Measurements from ENCODE around the gene CCDC88A. TPM values are rescaled to one million over a fixed set of nuclear protein-coding genes. Genes with fewer than 3 reads are reported as not detected.
"Not testable (repeated sequence)": the region's sequence is repeated elsewhere in the genome, so short reads cannot be mapped to it uniquely, and the experiment has no call there.

CCDC88A gene, protein sequence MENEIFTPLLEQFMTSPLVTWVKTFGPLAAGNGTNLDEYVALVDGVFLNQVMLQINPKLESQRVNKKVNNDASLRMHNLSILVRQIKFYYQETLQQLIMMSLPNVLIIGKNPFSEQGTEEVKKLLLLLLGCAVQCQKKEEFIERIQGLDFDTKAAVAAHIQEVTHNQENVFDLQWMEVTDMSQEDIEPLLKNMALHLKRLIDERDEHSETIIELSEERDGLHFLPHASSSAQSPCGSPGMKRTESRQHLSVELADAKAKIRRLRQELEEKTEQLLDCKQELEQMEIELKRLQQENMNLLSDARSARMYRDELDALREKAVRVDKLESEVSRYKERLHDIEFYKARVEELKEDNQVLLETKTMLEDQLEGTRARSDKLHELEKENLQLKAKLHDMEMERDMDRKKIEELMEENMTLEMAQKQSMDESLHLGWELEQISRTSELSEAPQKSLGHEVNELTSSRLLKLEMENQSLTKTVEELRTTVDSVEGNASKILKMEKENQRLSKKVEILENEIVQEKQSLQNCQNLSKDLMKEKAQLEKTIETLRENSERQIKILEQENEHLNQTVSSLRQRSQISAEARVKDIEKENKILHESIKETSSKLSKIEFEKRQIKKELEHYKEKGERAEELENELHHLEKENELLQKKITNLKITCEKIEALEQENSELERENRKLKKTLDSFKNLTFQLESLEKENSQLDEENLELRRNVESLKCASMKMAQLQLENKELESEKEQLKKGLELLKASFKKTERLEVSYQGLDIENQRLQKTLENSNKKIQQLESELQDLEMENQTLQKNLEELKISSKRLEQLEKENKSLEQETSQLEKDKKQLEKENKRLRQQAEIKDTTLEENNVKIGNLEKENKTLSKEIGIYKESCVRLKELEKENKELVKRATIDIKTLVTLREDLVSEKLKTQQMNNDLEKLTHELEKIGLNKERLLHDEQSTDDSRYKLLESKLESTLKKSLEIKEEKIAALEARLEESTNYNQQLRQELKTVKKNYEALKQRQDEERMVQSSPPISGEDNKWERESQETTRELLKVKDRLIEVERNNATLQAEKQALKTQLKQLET (N-terminal part only)
- total RNA-seq = 48.5 TPM

- Histone ChIP-seq H3K27me3 (ENCODE audit: control insufficient read depth in 3 of 3, insufficient read depth in 3 of 3, low read length in 3 of 3) (no peaks in the 10 kb centered on the region), H3K9ac (ENCODE audit: low read depth in 1 of 3, low read length in 3 of 3) (peak within 1 kb of the TSS; percentile 90 to 95 (median 92)), H3K36me3 (ENCODE audit: control insufficient read depth in 3 of 3, insufficient read depth in 3 of 3, low read length in 3 of 3) (no peaks in the 10 kb centered on the region), H3K9me3 (ENCODE audit: control insufficient read depth in 3 of 3, low read length in 3 of 3) (no peaks in the 10 kb centered on the region), H3K4me3 (ENCODE audit: low read length in 3 of 3) (peak within 1 kb of the TSS; percentile 89 to 97 (median 97)), H3K27ac (ENCODE audit: low read depth, low read length) (peak within 1 kb of the TSS; percentile 87), H3K4me1 (ENCODE audit: control insufficient read depth in 3 of 3, insufficient read depth in 3 of 3, low read length in 3 of 3) (peaks cover 0 to 4% (median 2%) of the 10 kb centered on the region in 3 donors)
These were observed at the start of gene CCDC88A for GRCh38 chr2:55419679-55420438. Gene CCDC88A, minus strand, starts transcription at chr2:55419856. Its CDS starts 777 bp downstream, at chr2:55419079.

DNA sequence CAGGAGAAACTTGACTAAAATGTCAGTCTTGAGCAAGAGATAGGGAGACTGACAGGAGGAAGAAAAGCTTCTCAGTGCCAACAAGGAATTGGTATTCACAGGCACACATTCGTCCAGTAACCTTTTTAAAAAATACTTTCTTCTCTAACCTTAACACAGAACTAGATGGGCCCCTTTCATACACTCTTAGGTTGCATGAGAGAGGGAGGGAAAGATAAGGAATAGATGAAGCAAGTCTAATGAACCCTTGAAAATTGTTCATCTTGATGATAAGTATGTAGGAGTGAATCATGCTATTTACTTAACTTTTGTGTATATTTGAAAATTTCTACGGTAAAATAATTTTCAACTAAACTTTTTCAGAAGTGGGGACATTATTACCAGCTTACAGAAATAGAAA lies 42.0 kb upstream of the CCDC88A start:
- Histone ChIP-seq H3K36me3 (ENCODE audit: control insufficient read depth in 3 of 3, insufficient read depth in 3 of 3, low read length in 3 of 3) (no peaks in the 10 kb centered on the region), H3K9ac (ENCODE audit: low read depth in 1 of 3, low read length in 3 of 3) (no peak overlapping the region), H3K4me3 (ENCODE audit: low read length in 3 of 3) (no peak overlapping the region), H3K4me1 (ENCODE audit: control insufficient read depth in 3 of 3, insufficient read depth in 3 of 3, low read length in 3 of 3) (no peaks in the 10 kb centered on the region), H3K27me3 (ENCODE audit: control insufficient read depth in 3 of 3, insufficient read depth in 3 of 3, low read length in 3 of 3) (no peaks in the 10 kb centered on the region), H3K27ac (ENCODE audit: low read depth, low read length) (no peak overlapping the region), H3K9me3 (ENCODE audit: control insufficient read depth in 3 of 3, low read length in 3 of 3) (no peaks in the 10 kb centered on the region)

DNA sequence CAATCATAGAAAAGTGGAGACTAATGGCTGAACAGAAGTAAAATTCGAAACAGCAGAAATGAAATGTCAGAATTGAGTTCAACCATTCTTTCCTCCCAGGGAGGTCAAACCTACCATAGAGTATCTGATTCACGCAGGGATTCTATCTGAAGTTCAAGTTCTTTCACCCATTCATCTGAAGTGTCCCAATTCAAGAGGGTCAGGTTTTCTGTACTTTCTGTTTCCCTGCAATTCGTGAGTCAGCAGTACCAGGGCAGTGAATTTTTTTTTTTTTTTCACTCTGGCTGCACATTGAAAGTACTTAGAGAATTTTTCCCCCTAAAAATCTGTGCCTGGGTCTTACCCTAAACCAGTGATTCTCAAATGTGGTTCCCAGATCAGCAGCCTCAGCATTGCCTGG lies 40.9 kb upstream of the CCDC88A start:
- H3K4me1 ChIP-seq (ENCODE audit: control insufficient read depth in 3 of 3, insufficient read depth in 3 of 3, low read length in 3 of 3) = no peaks in the 10 kb centered on the region
- H3K27ac ChIP-seq (ENCODE audit: low read depth, low read length) = no peak overlapping the region
- H3K9ac ChIP-seq (ENCODE audit: low read depth in 1 of 3, low read length in 3 of 3) = no peak overlapping the region
- no peaks in the 10 kb centered on the region for H3K27me3 ChIP-seq (ENCODE audit: control insufficient read depth in 3 of 3, insufficient read depth in 3 of 3, low read length in 3 of 3)
- H3K9me3 ChIP-seq (ENCODE audit: control insufficient read depth in 3 of 3, low read length in 3 of 3) = no peaks in the 10 kb centered on the region
- no peaks in the 10 kb centered on the region for H3K36me3 ChIP-seq (ENCODE audit: control insufficient read depth in 3 of 3, insufficient read depth in 3 of 3, low read length in 3 of 3)
- no peak overlapping the region for H3K4me3 ChIP-seq (ENCODE audit: low read length in 3 of 3)

GRCh38 chr2:55459714-55460274 lies 40.1 kb upstream of the CCDC88A start:
- Histone ChIP-seq H3K9ac (ENCODE audit: low read depth in 1 of 3, low read length in 3 of 3) (no peak overlapping the region), H3K27me3 (ENCODE audit: control insufficient read depth in 3 of 3, insufficient read depth in 3 of 3, low read length in 3 of 3) (no peaks in the 10 kb centered on the region), H3K36me3 (ENCODE audit: control insufficient read depth in 3 of 3, insufficient read depth in 3 of 3, low read length in 3 of 3) (no peaks in the 10 kb centered on the region), H3K9me3 (ENCODE audit: control insufficient read depth in 3 of 3, low read length in 3 of 3) (no peaks in the 10 kb centered on the region), H3K4me1 (ENCODE audit: control insufficient read depth in 3 of 3, insufficient read depth in 3 of 3, low read length in 3 of 3) (no peaks in the 10 kb centered on the region), H3K4me3 (ENCODE audit: low read length in 3 of 3) (no peak overlapping the region), H3K27ac (ENCODE audit: low read depth, low read length) (no peak overlapping the region)

DNA sequence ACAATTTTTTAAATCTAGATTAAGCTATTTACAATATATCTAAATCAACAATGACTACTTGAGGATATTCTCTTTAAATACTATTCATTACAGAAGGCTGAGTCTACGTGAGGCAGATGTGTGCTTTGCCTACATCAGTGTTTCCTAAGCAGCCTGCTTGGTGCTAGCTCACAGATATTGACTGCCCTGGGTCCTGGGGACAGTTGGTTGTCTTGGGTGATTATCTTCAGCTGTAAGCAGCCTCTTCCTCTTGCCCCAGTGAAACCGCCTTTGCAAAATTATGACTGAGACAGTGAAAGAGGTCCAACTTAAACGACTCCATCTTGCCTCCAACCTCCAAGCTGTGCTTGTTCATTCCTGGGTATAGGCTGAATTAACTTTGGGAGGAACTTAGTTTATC lies 39.6 kb upstream of the CCDC88A start:
- no peaks in the 10 kb centered on the region for H3K9me3 ChIP-seq (ENCODE audit: control insufficient read depth in 3 of 3, low read length in 3 of 3)
- H3K27ac ChIP-seq (ENCODE audit: low read depth, low read length) = no peak overlapping the region
- no peaks in the 10 kb centered on the region for H3K4me1 ChIP-seq (ENCODE audit: control insufficient read depth in 3 of 3, insufficient read depth in 3 of 3, low read length in 3 of 3)
- no peak overlapping the region for H3K9ac ChIP-seq (ENCODE audit: low read depth in 1 of 3, low read length in 3 of 3)
- H3K4me3 ChIP-seq (ENCODE audit: low read length in 3 of 3) = no peak overlapping the region
- no peaks in the 10 kb centered on the region for H3K27me3 ChIP-seq (ENCODE audit: control insufficient read depth in 3 of 3, insufficient read depth in 3 of 3, low read length in 3 of 3)
- no peaks in the 10 kb centered on the region for H3K36me3 ChIP-seq (ENCODE audit: control insufficient read depth in 3 of 3, insufficient read depth in 3 of 3, low read length in 3 of 3)

- Histone ChIP-seq H3K27me3 (ENCODE audit: control insufficient read depth in 3 of 3, insufficient read depth in 3 of 3, low read length in 3 of 3) (no peaks in the 10 kb centered on the region), H3K36me3 (ENCODE audit: control insufficient read depth in 3 of 3, insufficient read depth in 3 of 3, low read length in 3 of 3) (no peaks in the 10 kb centered on the region), H3K27ac (ENCODE audit: low read depth, low read length) (no peak overlapping the region), H3K4me3 (ENCODE audit: low read length in 3 of 3) (no peak overlapping the region), H3K9me3 (ENCODE audit: control insufficient read depth in 3 of 3, low read length in 3 of 3) (no peaks in the 10 kb centered on the region), H3K4me1 (ENCODE audit: control insufficient read depth in 3 of 3, insufficient read depth in 3 of 3, low read length in 3 of 3) (no peaks in the 10 kb centered on the region), H3K9ac (ENCODE audit: low read depth in 1 of 3, low read length in 3 of 3) (no peak overlapping the region)
These were observed 34.5 kb upstream of the CCDC88A start for GRCh38 chr2:55454121-55454520.

DNA sequence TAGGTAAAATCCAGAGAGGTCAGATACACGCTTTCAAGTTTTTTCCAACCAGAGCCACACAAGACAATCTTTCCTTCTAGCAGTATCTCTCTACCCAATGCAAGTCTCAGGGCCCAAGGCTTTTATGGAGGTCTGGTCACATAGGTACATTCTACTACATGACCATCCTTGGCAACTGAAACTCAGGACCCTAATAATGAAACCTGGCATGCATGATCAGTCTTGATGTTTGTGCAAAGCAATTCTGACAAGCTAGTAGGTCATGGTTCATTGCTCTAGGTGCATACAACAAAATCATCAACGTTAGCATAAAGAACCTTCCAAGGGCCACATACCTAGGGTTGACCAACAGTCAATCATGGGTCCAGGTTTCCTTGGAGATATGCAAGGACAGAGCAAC lies 33.2 kb upstream of the CCDC88A start:
- H3K36me3 ChIP-seq (ENCODE audit: control insufficient read depth in 3 of 3, insufficient read depth in 3 of 3, low read length in 3 of 3) = no peaks in the 10 kb centered on the region
- no peak overlapping the region for H3K9ac ChIP-seq (ENCODE audit: low read depth in 1 of 3, low read length in 3 of 3)
- H3K4me1 ChIP-seq (ENCODE audit: control insufficient read depth in 3 of 3, insufficient read depth in 3 of 3, low read length in 3 of 3) = no peaks in the 10 kb centered on the region
- no peaks in the 10 kb centered on the region for H3K9me3 ChIP-seq (ENCODE audit: control insufficient read depth in 3 of 3, low read length in 3 of 3)
- no peak overlapping the region for H3K27ac ChIP-seq (ENCODE audit: low read depth, low read length)
- H3K4me3 ChIP-seq (ENCODE audit: low read length in 3 of 3) = no peak overlapping the region
- H3K27me3 ChIP-seq (ENCODE audit: control insufficient read depth in 3 of 3, insufficient read depth in 3 of 3, low read length in 3 of 3) = no peaks in the 10 kb centered on the region

DNA sequence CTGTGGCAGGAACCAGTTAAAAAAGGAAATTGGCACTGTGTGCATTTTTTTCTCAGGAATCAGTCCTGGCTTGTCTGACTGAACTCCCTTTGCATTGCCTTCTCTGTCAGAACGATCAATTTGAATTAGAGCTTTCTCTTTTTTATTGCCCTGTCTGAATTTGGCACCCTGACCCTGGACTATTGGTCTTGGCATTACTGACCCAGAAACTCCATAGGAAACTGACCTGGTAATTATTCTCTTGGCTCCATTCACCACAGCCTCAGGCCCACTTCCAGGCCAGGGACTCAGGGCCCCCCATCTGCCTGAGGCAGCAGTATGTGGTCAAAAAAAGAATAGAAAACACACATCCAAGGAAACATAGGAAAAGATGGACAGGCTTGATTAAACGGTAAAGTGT lies 32.0 kb upstream of the CCDC88A start:
- Histone ChIP-seq H3K36me3 (ENCODE audit: control insufficient read depth in 3 of 3, insufficient read depth in 3 of 3, low read length in 3 of 3) (no peaks in the 10 kb centered on the region), H3K4me3 (ENCODE audit: low read length in 3 of 3) (no peak overlapping the region), H3K9ac (ENCODE audit: low read depth in 1 of 3, low read length in 3 of 3) (no peak overlapping the region), H3K27ac (ENCODE audit: low read depth, low read length) (no peak overlapping the region), H3K9me3 (ENCODE audit: control insufficient read depth in 3 of 3, low read length in 3 of 3) (no peaks in the 10 kb centered on the region), H3K27me3 (ENCODE audit: control insufficient read depth in 3 of 3, insufficient read depth in 3 of 3, low read length in 3 of 3) (no peaks in the 10 kb centered on the region), H3K4me1 (ENCODE audit: control insufficient read depth in 3 of 3, insufficient read depth in 3 of 3, low read length in 3 of 3) (no peaks in the 10 kb centered on the region)

- not testable (repeated sequence) for H3K27me3 ChIP-seq (ENCODE audit: control insufficient read depth in 3 of 3, insufficient read depth in 3 of 3, low read length in 3 of 3); H3K9ac ChIP-seq (ENCODE audit: low read depth in 1 of 3, low read length in 3 of 3); H3K4me3 ChIP-seq (ENCODE audit: low read length in 3 of 3); H3K4me1 ChIP-seq (ENCODE audit: control insufficient read depth in 3 of 3, insufficient read depth in 3 of 3, low read length in 3 of 3); H3K27ac ChIP-seq (ENCODE audit: low read depth, low read length); H3K36me3 ChIP-seq (ENCODE audit: control insufficient read depth in 3 of 3, insufficient read depth in 3 of 3, low read length in 3 of 3); H3K9me3 ChIP-seq (ENCODE audit: control insufficient read depth in 3 of 3, low read length in 3 of 3)
These were observed 30.4 kb upstream of the CCDC88A start for GRCh38 chr2:55450014-55450413.

All from skeletal muscle tissue (tissue), 4 donors.